Hematopoietic multipotent progenitor cell (in vitro differentiated cells): Measurements from ENCODE around the gene ILRUN. TPM values are rescaled to one million over a fixed set of nuclear protein-coding genes. Genes with fewer than 3 reads are reported as not detected.
"Not testable (repeated sequence)": the region's sequence is repeated elsewhere in the genome, so short reads cannot be mapped to it uniquely, and the experiment has no call there.

Experiments used
- DNase-seq, 3 donors: peaks; one replicate each; pipeline ENCODE4 v3.0.0-alpha.2; 2011 to 2015; ENCODE audit warnings: low read depth in 2 of 3, low spot score in 2 of 3
- total RNA-seq: library from RNA; depleted of rRNA; stranded (reverse); fragments of >200 nt; gene quantifications from one replicate; pipeline ENCODE4 v1.2.3, GENCODE V29; 2012

Gene ILRUN
- 36.9 TPM for total RNA-seq

DNA sequence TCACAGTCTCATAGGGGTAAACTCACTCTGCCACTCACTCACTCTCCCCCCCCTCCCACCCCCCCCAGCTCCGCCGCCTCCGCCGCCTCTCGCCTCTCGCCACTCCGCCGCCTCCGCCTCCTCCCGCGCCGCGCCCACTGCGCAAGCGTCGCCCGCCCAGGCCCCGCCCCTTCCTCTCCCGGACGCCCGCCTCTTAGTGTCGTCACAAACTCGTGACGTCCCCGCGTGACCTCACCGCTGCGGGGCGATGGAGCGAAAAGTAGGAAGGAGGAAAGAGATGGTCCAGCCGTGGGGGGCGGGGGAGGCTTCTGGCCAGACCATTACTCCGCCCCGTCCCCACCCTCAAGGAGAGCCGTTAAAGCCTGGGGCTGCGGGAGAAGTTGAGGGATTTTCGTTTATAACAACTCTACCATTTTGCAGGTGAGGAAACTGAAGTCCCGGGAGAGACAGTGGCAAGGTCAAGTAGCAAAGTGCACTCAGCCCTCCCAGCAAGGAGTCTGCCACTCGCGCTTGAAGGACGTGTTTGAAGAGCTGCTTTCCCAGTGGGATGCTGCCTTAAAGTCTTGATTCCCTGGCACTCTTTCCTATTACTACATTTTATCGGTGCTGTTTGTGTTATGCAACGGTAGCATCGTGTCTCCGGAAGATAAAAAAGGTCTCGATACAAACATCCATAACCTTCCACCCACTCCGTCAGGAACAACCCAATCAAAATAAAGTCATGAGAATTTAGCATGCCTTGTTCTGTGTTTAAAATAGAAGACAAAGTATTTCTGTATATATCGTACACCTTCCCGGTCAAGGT lies at the start of gene ILRUN:
TSS of gene ILRUN (minus strand) at position 29 of the 805 bp plus-strand sequence. CDS start 164 bp downstream, outside the sequence.
- DNase-seq, result peak; percentile 97 to 98 (median 97)

GRCh38 chr6:34745277-34746103 lies 48.9 kb upstream of the ILRUN start:
- DNase-seq, result no peak

DNA sequence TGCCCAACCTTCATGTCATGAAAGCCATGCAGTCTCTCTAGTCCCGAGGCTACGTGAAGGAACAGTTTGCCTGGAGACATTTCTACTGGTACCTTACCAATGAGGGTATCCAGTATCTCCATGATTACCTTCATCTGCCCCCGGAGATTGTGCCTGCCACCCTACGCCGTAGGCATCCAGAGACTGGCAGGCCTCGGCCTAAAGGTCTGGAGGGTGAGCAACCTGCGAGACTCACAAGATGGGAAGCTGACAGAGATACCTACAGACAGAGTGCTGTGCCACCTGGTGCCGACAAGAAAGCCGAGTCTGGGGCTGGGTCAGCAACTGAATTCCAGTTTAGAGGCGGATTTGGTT lies 47.7 kb upstream of the ILRUN start:
- not testable (repeated sequence) for DNase-seq

GRCh38 chr6:34743625-34744293 lies 47.2 kb upstream of the ILRUN start:
- DNase-seq, result no peak

DNA sequence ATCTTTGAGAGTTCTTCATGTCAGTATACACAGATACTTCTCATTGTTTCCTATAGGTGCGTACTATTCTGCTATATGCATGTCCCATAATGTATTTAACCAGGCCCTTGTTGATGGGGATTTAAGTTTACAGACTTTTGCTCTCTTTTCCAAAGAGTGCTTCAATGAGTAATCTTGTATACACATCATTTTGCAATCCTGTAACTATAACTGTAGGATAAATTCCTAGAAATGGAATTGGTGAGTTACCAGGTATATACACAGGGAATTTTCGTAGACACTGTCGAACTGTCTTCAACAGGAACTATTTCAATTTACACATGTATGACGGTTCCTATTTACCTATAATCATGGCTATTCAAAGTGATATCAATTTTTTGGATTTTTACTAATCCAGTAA lies 45.5 kb upstream of the ILRUN start:
- DNase-seq, result no peak

- DNase-seq, result no peak
Observed at GRCh38 chr6:34736823-34737222, 40.3 kb upstream of the ILRUN start.

DNA sequence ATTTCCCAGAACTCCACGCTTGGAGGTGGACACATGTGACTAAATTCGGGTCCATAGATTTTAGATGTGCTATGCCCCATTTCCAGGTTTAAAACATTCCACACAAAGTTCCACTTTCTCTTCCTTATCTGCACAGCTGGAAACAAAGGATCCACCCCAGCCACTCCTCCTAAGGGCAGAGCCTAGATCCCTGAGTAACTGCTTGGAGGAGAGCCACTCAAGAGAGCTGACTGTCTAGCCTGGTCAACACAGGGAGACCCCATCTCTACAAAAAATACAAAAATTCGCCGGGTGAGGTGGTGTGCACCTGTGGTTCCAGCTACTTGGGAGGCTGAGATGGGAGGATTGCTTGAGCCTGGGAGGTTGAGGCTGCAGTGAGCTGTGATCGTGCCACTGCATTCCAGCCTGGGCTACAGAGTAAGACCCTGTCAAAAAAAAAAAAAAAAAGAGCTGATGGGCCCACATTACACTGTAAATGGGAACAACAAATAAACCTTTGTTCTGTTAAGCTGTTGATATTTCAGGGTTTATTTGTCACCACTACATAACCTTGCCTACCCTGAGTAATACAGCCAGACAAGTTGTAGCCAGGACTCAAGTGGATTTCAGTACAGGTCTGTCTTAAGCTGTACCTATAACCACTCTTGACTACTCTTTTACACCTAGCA lies 35.0 kb upstream of the ILRUN start:
- no peak for DNase-seq

GRCh38 chr6:34729631-34730470 lies 33.3 kb upstream of the ILRUN start:
- DNase-seq, result no peak

- no peak for DNase-seq
Observed at GRCh38 chr6:34726055-34726454, 29.5 kb upstream of the ILRUN start.

- DNase-seq, result no peak
Observed at GRCh38 chr6:34723203-34723602, 26.6 kb upstream of the ILRUN start.

- DNase-seq, result no peak
Observed at GRCh38 chr6:34722451-34722850, 25.9 kb upstream of the ILRUN start.

DNA sequence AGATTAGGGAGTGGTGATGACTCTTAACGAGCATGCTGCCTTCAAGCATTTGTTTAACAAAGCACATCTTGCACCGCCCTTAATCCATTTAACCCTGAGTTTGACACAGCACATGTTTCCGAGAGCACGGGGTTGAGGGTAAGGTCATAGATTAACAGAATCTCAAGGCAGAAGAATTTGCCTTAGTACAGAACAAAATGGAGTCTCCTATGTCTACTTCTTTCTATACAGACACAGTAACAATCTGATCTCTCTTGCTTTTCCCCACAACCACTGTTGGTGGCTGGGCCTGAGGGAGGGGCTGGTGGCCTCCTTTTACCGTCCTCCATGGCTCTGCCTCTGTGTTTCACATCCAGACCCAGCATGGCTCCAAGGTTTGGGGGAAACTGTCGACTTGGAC lies 23.6 kb upstream of the ILRUN start:
- DNase-seq, result not testable (repeated sequence)

DNA sequence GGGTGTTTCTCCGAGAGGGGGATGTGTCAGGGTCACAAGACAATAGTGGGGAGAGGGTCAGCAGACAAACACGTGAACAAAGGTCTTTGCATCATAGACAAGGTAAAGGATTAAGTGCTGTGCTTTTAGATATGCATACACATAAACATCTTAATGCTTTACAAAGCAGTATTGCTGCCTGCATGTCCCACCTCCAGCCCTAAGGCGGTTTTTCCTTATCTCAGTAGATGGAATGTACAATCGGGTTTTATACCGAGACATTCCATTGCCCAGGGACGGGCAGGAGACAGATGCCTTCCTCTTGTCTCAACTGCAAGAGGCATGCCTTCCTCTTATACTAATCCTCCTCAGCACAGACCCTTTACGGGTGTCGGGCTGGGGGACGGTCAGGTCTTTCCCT lies 23.1 kb upstream of the ILRUN start:
- DNase-seq, result not testable (repeated sequence)

DNA sequence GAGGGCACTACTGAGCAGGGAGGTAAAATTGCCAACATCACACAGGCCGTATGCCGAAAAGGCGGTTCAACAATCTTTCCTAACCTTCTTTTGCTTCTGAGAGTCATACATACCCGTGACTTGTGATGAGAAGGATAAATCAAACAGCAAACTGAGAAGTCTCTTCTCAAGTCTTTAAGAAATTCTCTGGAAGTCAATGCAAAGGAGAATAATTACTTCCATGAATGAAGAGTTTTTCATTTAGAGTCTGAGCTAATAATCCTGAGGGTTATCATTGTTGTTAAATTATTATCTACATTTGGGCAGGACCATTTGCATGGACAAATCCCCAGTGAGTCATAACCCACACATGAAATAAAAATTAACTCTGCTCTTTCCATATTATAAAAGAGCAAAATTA lies 22.4 kb upstream of the ILRUN start:
- no peak for DNase-seq

DNA sequence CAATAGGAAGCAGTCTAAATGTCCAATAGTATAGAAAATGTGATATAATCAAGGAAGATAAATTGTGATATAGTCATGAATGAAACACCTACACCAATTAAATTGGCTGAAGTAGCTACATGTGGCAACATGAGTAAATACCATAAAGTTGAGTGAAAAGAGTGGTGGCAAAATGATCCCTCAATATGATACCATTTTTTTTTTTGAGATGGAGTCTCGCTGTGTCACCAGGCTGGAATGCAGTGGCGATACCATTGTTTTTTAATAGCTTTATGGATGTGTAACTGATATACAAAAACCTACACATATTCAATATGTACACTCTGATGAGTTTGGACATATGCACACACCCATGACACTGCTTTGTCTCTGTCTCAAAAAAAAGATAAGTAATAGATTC lies 20.9 kb upstream of the ILRUN start:
- DNase-seq, result no peak

DNA sequence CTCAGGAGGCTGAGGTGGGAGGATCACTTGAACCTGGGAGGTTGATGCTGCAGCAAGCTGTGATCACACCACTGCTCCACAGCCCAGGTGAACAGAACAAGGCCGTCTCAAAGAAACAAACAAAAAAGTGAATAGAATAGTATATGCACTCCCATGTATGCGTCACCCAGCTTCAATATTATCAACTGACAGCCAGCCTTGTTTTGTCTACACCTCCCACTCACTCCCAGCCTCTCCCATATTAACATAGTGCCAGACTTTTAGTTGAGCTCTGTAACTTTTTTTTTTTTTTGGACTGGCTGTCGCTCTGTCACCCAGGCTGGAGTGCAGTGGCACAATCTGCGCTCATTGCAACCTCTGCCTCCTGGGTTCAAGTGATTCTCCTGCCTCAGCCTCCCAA lies 18.1 kb upstream of the ILRUN start:
- no peak for DNase-seq

GRCh38 chr6:34712881-34713280 lies 16.3 kb upstream of the ILRUN start:
- not testable (repeated sequence) for DNase-seq

DNA sequence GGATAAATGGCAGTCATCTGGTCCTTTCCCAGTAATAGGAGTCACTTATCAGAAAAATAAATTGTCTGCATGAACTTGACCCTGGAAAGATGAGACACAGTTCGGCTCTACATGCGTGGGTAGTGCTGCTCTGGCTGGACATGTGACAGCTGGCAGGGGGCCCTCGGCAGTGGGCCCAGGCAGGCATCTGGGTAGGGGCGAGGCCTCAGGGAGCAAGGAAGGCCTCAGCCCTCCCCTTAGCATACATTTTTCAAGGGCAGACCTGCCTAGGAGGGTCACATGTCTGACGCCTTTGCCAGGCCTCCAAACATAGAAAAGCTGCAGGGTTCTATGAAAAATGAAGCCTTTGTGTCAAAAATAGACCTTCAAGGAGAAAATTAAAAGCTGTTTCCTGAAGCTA lies 12.8 kb upstream of the ILRUN start:
- no peak for DNase-seq

DNA sequence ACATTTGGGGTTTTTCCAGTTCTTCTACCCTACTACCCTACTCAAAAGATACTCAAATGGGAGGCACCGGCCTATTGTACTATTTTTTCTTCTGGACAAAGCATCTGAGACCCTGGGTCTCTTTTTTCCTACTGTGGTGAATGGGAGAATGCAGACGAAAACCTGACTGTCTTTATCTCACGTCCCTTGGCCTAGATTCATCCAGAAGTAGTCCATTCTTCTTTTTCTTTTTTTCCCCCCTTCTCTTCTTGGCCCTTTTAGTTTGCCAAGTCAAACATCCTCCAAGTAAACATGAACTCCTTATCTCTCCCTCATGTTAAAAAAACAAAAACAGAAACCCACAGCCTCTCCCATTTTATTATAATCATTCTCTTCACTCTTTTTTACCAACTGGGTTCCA lies 8.7 kb upstream of the ILRUN start:
- DNase-seq, result no peak

DNA sequence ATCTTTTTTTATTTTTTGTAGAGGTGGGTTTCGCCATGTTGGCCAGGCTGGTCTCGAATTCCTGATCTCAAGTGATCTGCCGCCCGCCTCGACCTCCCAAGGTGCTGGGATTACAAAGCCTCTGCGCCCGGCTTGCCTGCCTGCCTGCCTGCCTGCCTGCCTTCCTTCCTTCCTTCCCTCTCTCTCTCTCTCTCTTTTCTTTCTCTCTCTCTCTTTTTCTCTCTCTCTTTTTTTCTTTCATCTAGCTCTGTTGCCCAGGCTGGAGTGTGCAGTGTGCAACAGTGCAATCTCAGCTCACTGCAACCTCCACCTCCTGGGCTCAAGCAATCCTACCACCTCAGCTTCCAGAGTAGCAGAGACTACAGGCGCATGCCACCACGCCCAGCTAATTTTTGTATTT lies 4.6 kb upstream of the ILRUN start:
- no peak for DNase-seq
